ENCODE results near the gene MLLT3.
"Not testable (repeated sequence)": the region's sequence is repeated elsewhere in the genome, so short reads cannot be mapped to it uniquely, and the experiment has no call there.

MLLT3 gene

GRCh38 chr9:20659474-20659967 lies 37.2 kb upstream of the MLLT3 start:
- no peaks in the 10 kb centered on the region for H3K27me3 ChIP-seq (ENCODE audit: low read length)
- H3K79me2 ChIP-seq (ENCODE audit: insufficient read depth, low read length) = no peaks in the 10 kb centered on the region
- no peak for TF ChIP-seq EZH2phosphoT487 (conservative IDR thresholded peaks at IDR 0.05; ENCODE audit: low read length)
- no peak for TF ChIP-seq CTCF (IDR thresholded peaks at IDR 0.05; ENCODE audit: insufficient read depth, low read length, poor library complexity, severe bottlenecking)
- H3K9ac ChIP-seq (ENCODE audit: low read length) = no peak overlapping the region
- no peak overlapping the region for H2AFZ ChIP-seq (ENCODE audit: low read depth, low read length, severe bottlenecking)
- H3K9me3 ChIP-seq (ENCODE audit: insufficient read depth, low read length) = no peaks in the 10 kb centered on the region
- H3K4me3 ChIP-seq (ENCODE audit: insufficient read depth, low read length, poor library complexity, severe bottlenecking) = no peak overlapping the region
- no peaks in the 10 kb centered on the region for H3F3A ChIP-seq (ENCODE audit: insufficient read depth)
- no peaks in the 10 kb centered on the region for H3K9me2 ChIP-seq (replicated peaks; ENCODE audit: insufficient read depth, low read length)
- no peaks in the 10 kb centered on the region for H3K36me3 ChIP-seq (ENCODE audit: low read length)
- H3K27ac ChIP-seq (ENCODE audit: low read depth, low read length) = no peak overlapping the region
- H3K4me2 ChIP-seq (ENCODE audit: low read depth, low read length, poor library complexity, severe bottlenecking) = no peak overlapping the region
- H4K20me1 ChIP-seq (ENCODE audit: low read depth, low read length) = no peaks in the 10 kb centered on the region

DNA sequence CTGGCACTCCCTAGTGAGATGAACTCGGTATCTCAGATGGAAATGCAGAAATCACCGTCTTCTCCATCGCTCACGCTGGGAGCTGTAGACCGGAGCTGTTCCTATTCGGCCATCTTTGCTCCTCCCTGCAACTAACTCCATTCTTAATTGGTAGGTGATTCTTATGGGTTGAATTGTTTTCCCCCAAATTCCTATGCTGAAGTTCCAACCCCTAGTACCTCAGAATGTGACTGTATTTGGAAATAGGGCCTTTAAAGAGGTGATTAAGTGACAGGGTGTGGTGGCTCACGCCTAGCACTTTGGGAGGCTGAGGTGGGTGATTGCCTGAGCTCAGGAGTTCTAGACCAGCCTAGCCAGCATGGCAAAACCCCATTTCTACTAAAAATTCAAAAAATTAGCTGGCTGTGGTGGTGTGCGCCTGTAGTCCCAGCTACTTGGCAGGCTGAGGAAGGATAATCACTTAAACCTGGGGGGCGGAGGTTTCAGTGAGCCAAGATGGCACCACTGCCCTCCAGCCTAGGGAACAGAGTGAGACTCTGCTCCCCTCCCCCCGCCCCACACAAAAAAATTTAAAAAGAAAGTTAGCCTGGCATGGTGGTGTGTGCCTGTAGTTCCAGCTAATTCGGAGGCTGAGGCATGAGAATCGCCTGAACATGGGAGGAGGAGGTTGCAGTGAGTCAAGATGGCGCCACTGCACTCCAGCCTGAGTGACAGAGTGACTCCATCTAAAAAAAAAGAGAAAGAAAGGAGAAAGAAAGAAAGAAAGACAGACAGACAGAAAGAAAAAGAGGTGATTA lies 36.6 kb upstream of the MLLT3 start:
- no peak overlapping the region for H2AFZ ChIP-seq (ENCODE audit: low read depth, low read length, severe bottlenecking)
- no peaks in the 10 kb centered on the region for H3F3A ChIP-seq (ENCODE audit: insufficient read depth)
- no peak overlapping the region for H3K9ac ChIP-seq (ENCODE audit: low read length)
- H3K79me2 ChIP-seq (ENCODE audit: insufficient read depth, low read length) = no peaks in the 10 kb centered on the region
- H3K9me3 ChIP-seq (ENCODE audit: insufficient read depth, low read length) = no peaks in the 10 kb centered on the region
- H3K4me2 ChIP-seq (ENCODE audit: low read depth, low read length, poor library complexity, severe bottlenecking) = no peak overlapping the region
- no peaks in the 10 kb centered on the region for H3K27me3 ChIP-seq (ENCODE audit: low read length)
- no peaks in the 10 kb centered on the region for H3K9me2 ChIP-seq (replicated peaks; ENCODE audit: insufficient read depth, low read length)
- H3K4me3 ChIP-seq (ENCODE audit: insufficient read depth, low read length, poor library complexity, severe bottlenecking) = no peak overlapping the region
- TF ChIP-seq CTCF (IDR thresholded peaks at IDR 0.05; ENCODE audit: insufficient read depth, low read length, poor library complexity, severe bottlenecking) = no peak
- TF ChIP-seq EZH2phosphoT487 (conservative IDR thresholded peaks at IDR 0.05; ENCODE audit: low read length) = no peak
- no peaks in the 10 kb centered on the region for H4K20me1 ChIP-seq (ENCODE audit: low read depth, low read length)
- H3K27ac ChIP-seq (ENCODE audit: low read depth, low read length) = no peak overlapping the region
- H3K36me3 ChIP-seq (ENCODE audit: low read length) = no peaks in the 10 kb centered on the region

- H3K4me2 ChIP-seq (ENCODE audit: low read depth, low read length, poor library complexity, severe bottlenecking); H3K27me3 ChIP-seq (ENCODE audit: low read length); H3K4me3 ChIP-seq (ENCODE audit: insufficient read depth, low read length, poor library complexity, severe bottlenecking); H3K9me2 ChIP-seq (replicated peaks; ENCODE audit: insufficient read depth, low read length); H4K20me1 ChIP-seq (ENCODE audit: low read depth, low read length); H3K9me3 ChIP-seq (ENCODE audit: insufficient read depth, low read length); H2AFZ ChIP-seq (ENCODE audit: low read depth, low read length, severe bottlenecking); H3F3A ChIP-seq (ENCODE audit: insufficient read depth); H3K36me3 ChIP-seq (ENCODE audit: low read length); H3K79me2 ChIP-seq (ENCODE audit: insufficient read depth, low read length); H3K27ac ChIP-seq (ENCODE audit: low read depth, low read length); H3K9ac ChIP-seq (ENCODE audit: low read length): not testable (repeated sequence)
Observed at GRCh38 chr9:20658246-20658667, 36.0 kb upstream of the MLLT3 start.

GRCh38 chr9:20651939-20652338 lies 29.6 kb upstream of the MLLT3 start:
- Histone ChIP-seq H3K27me3 (ENCODE audit: low read length) (no peaks in the 10 kb centered on the region), H3K4me3 (ENCODE audit: insufficient read depth, low read length, poor library complexity, severe bottlenecking) (no peak overlapping the region), H2AFZ (ENCODE audit: low read depth, low read length, severe bottlenecking) (no peak overlapping the region)

More at GRCh38 chr9:20651939-20652338, 29.6 kb upstream of the MLLT3 start:
- no peaks in the 10 kb centered on the region; the same call in 1 of the 2 replicates for H4K20me1 ChIP-seq (ENCODE audit: low read depth, low read length)
- no peaks in the 10 kb centered on the region for H3K9me2 ChIP-seq (replicated peaks; ENCODE audit: insufficient read depth, low read length)
- no peak overlapping the region for H3K4me2 ChIP-seq (ENCODE audit: low read depth, low read length, poor library complexity, severe bottlenecking)
- H3K79me2 ChIP-seq (ENCODE audit: insufficient read depth, low read length) = no peaks in the 10 kb centered on the region
- H3K36me3 ChIP-seq (ENCODE audit: low read length) = no peaks in the 10 kb centered on the region; the same call in 1 of the 2 replicates
- H3K9me3 ChIP-seq (ENCODE audit: insufficient read depth, low read length) = no peaks in the 10 kb centered on the region
- TF ChIP-seq CTCF (IDR thresholded peaks at IDR 0.05; ENCODE audit: insufficient read depth, low read length, poor library complexity, severe bottlenecking) (no peak), EZH2phosphoT487 (conservative IDR thresholded peaks at IDR 0.05; ENCODE audit: low read length) (no peak)
- no peak overlapping the region for H3K27ac ChIP-seq (ENCODE audit: low read depth, low read length)
- H3F3A ChIP-seq (ENCODE audit: insufficient read depth) = no peaks in the 10 kb centered on the region
- no peak overlapping the region for H3K9ac ChIP-seq (ENCODE audit: low read length)

All from SU-DHL-6 (cell line).